B cell (primary cell): ENCODE measurements around the gene RPA3. TPM values are rescaled to one million over a fixed set of nuclear protein-coding genes. Genes with fewer than 3 reads are reported as not detected.

Source experiments
- ATAC-seq: fragments of 200-7000 bp; cut with Tn5 transposase; one replicate; pipeline ENCODE4 v1.10.0; 2021; ENCODE audit warnings: low read depth, mild to moderate bottlenecking, moderate number of reproducible peaks, moderate library complexity
- CTCF ChIA-PET: fragments of 350-600 bp; sonication (Branson Sonifier 250); formaldehyde crosslinking; loops from one replicate; lab custom pipeline; 2021; ENCODE audit warnings: antibody characterized with exemption, inconsistent platforms; lab: Charles Lee
- POLR2A ChIA-PET: fragments of 350-600 bp; sonication (Branson Sonifier 250); formaldehyde crosslinking; loops from one replicate; lab custom pipeline; 2021; ENCODE audit warnings: antibody characterized with exemption; lab: Charles Lee
- DNase-seq: peaks from one replicate; pipeline ENCODE4 v3.0.0; 2013
- H2AFZ ChIP-seq: 2 replicates; pipeline ENCODE4 v1.6.1; 2012; ENCODE audit warnings: mild to moderate bottlenecking, low read depth, low read length; ENCODE audit not compliant: insufficient read depth, poor library complexity, severe bottlenecking
- H3K27ac ChIP-seq, 2 donors: 1 replicate in 1 of 2; 2 replicates in 1 of 2; pipeline ENCODE4 v1.5.1; 2012 to 2013; ENCODE audit warnings: low read length in 2 of 2, mild to moderate bottlenecking in 2 of 2, moderate library complexity in 1 of 2
- H3K27me3 ChIP-seq, 4 experiments: fragments of 200-600 bp in 1 of 4; sonication (generic) in 1 of 4; replicated peaks in 1 of 4; 1 replicate in 2 of 4; 2 replicates in 2 of 4; pipeline versions ENCODE4 v1.6.1 to v1.7.0; 2013 to 2016; ENCODE audit warnings: low read length in 3 of 4, mild to moderate bottlenecking in 2 of 4, mixed read lengths in 1 of 4, moderate library complexity in 1 of 4; ENCODE audit not compliant: insufficient read depth in 4 of 4, control insufficient read depth in 3 of 4; ENCODE audit errors: control extremely low read depth in 1 of 4
- H3K36me3 ChIP-seq, 2 experiments: replicated peaks in 1 of 2; 1 replicate in 1 of 2; 2 replicates in 1 of 2; pipeline versions ENCODE4 v1.6.1 to v1.7.1; 2013; ENCODE audit warnings: low read length in 1 of 2; ENCODE audit not compliant: insufficient read depth in 2 of 2, control insufficient read depth in 1 of 2; ENCODE audit errors: control extremely low read depth in 1 of 2, extremely low read depth in 1 of 2
- H3K4me1 ChIP-seq, 2 donors: fragments of 200-600 bp in 1 of 2; sonication (generic) in 1 of 2; 1 replicate in 1 of 2; 2 replicates in 1 of 2; pipeline versions ENCODE4 v1.5.1 to v1.6.1; 2013 to 2017; ENCODE audit warnings: low read length in 2 of 2; ENCODE audit not compliant: control insufficient read depth in 2 of 2, insufficient read depth in 2 of 2
- H3K4me2 ChIP-seq: replicated peaks from 2 replicates; pipeline ENCODE3; 2012; ENCODE audit warnings: mild to moderate bottlenecking, low read depth, low read length; ENCODE audit not compliant: poor library complexity, severe bottlenecking
- H3K4me3 ChIP-seq, 5 experiments: fragments of 200-600 bp in 1 of 5; sonication (generic) in 1 of 5; 1 replicate in 3 of 5; 2 replicates in 2 of 5; pipeline versions ENCODE4 v1.5.1 to v1.7.0; 2011 to 2016; ENCODE audit warnings: low read length in 4 of 5, mild to moderate bottlenecking in 4 of 5, low read depth in 2 of 5, control low read depth in 1 of 5, moderate library complexity in 1 of 5; ENCODE audit not compliant: insufficient read depth in 1 of 5; ENCODE audit errors: control extremely low read depth in 1 of 5, extremely low read depth in 1 of 5
- H3K79me2 ChIP-seq: fragments of 200-600 bp; sonication (generic); one replicate; pipeline ENCODE4 v1.6.0; 2016; ENCODE audit warnings: low read length; ENCODE audit not compliant: control insufficient read depth, insufficient read depth
- H3K9ac ChIP-seq: fragments of 200-600 bp; sonication (generic); 2 replicates; pipeline ENCODE4 v1.6.1; 2017; ENCODE audit warnings: mild to moderate bottlenecking, low read length, moderate library complexity
- H3K9me3 ChIP-seq, 3 donors: one replicate each; pipeline versions ENCODE4 v1.6.1 to v1.7.1; 2013; ENCODE audit warnings: low read length in 2 of 3; ENCODE audit not compliant: control insufficient read depth in 2 of 3, insufficient read depth in 1 of 3; ENCODE audit errors: control extremely low read depth in 1 of 3
- H4K20me1 ChIP-seq: 2 replicates; pipeline ENCODE4 v1.6.0; 2012; ENCODE audit warnings: mild to moderate bottlenecking, low read length; ENCODE audit not compliant: insufficient read depth, control insufficient read depth, poor library complexity, severe bottlenecking
- H3K27ac Mint-ChIP-seq: one replicate; pipeline ENCODE4 v1.8.0; 2021; ENCODE audit warnings: mixed read lengths
- H3K27me3 Mint-ChIP-seq: one replicate; pipeline ENCODE4 v1.8.0; 2021; ENCODE audit warnings: mixed read lengths
- H3K4me1 Mint-ChIP-seq: one replicate; pipeline ENCODE4 v1.8.0; 2021; ENCODE audit warnings: mixed read lengths
- H3K4me3 Mint-ChIP-seq: one replicate; pipeline ENCODE4 v1.8.0; 2021; ENCODE audit warnings: mixed read lengths
- H3K9me3 Mint-ChIP-seq: one replicate; pipeline ENCODE4 v1.8.0; 2022; ENCODE audit warnings: mixed read lengths; ENCODE audit not compliant: insufficient read depth
- CTCF ChIP-seq: fragments of 200-600 bp; IDR thresholded peaks from one replicate; pipeline ENCODE4 v1.8.0; 2022; ENCODE audit warnings: antibody characterized with exemption, mild to moderate bottlenecking
- EZH2 ChIP-seq: IDR thresholded peaks from 2 replicates; pipeline ENCODE4 v1.6.1; 2012; ENCODE audit warnings: borderline replicate concordance, low read depth, mild to moderate bottlenecking, moderate library complexity, low read length; ENCODE audit not compliant: insufficient read depth, poor library complexity, severe bottlenecking
- WGBS: methylation state at CpG from one replicate; pipeline ENCODE4 v1.1.5; 2013; ENCODE audit warnings: missing lambda C conversion rate; ENCODE audit not compliant: insufficient coverage; 5-methylcytosine and 5-hydroxymethylcytosine counted together
- intact Hi-C: fragments of 100-400 bp; cut with micrococcal nuclease; formaldehyde crosslinking; loops from one replicate; pipeline ENCODE4 v1.10.0; 2022
- polyA plus RNA-seq: library from polyadenylated mRNA; depleted of rRNA; stranded (reverse); fragments of >200 nt; gene quantifications from 2 replicates; pipeline ENCODE4 v1.2.3, GENCODE V29; 2012
- total RNA-seq, 2 donors: library from RNA; stranded (reverse); fragments of 120-200 nt in 1 of 2; gene quantifications; 1 replicate in 1 of 2; 2 replicates in 1 of 2; pipeline versions ENCODE4 v1.2.3 to v1.2.4, GENCODE V29; 2013 to 2022

RPA3 gene
- total and polyA plus RNA-seq, 2 donors (not counting 1 experiment from before 2014, with no cell fraction given), result 25.6 to 49.3 TPM

GRCh38 chr7:7688310-7688709 lies 30.1 kb downstream of the RPA3 start:
- intact Hi-C loops, result no loop called here
- Histone ChIP-seq H3K27me3 (no peaks in the 10 kb centered on the region), H3K79me2 (peaks cover 23% of the 10 kb centered on the region), H3K27ac (no peak overlapping the region), H3K9ac (peak overlapping the region; percentile 15), H2AFZ (no peak overlapping the region), H3K4me1 (peaks cover 4 to 9% of the 10 kb centered on the region in 2 donors), H4K20me1 (no peaks in the 10 kb centered on the region), H3K4me2 (peak overlapping the region; percentile 29), H3K9me3 (no peaks in the 10 kb centered on the region), H3K36me3 (peaks cover 0 to 2% of the 10 kb centered on the region in 2 experiments), H3K4me3 (no peak overlapping the region)
- Mint-ChIP-seq H3K9me3 (no peaks in the 10 kb centered on the region), H3K27ac (peak overlapping the region; percentile 34), H3K27me3 (no peaks in the 10 kb centered on the region), H3K4me3 (peak overlapping the region; percentile 36), H3K4me1 (peaks cover 27% of the 10 kb centered on the region)
- ChIA-PET POLR2A (no interaction called here), CTCF (interaction anchor here (1.0 to 1.5 kb wide), 3 partner anchors 347 to 529 kb away, joined by 3 to 6 read pairs (median 3); no protein-coding TSS in a partner anchor)
- no peak for DNase-seq
- no peak for ATAC-seq
- 34% methylated on average over 2 of the region's 6 CpGs for WGBS
- TF ChIP-seq EZH2, result no peak
- no peak for TF ChIP-seq CTCF

DNA sequence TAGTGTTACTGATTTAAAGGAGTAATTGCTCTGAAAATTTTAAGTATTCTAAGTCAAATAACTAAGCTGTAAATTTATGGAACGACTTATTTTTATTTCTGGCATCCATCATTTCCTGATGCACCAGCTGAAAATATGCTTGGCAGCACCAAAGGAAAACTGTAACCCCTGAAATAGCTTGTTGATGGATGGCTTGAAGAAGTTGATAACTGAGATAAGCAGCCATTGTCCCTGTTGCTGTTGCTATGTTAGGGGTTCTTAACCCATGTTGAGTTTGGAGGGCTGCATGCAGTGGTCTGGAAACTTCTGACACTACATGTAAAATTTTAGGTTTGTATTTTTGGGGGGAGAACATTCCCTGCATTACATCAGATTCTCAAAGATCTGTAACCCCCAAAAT lies 30.6 kb downstream of the RPA3 start:
- H3K27me3 Mint-ChIP-seq, result no peaks in the 10 kb centered on the region
- H3K9me3 Mint-ChIP-seq, result no peaks in the 10 kb centered on the region
- peaks cover 4 to 9% of the 10 kb centered on the region in 2 donors for H3K4me1 ChIP-seq
- peaks cover 0 to 2% of the 10 kb centered on the region in 2 experiments for H3K36me3 ChIP-seq
- TF ChIP-seq EZH2, result no peak
- TF ChIP-seq CTCF, result no peak
- H3K27me3 ChIP-seq, result no peaks in the 10 kb centered on the region
- H3K4me3 ChIP-seq, result no peak overlapping the region
- POLR2A ChIA-PET, result no interaction called here
- no peak for DNase-seq
- H3K9ac ChIP-seq, result no peak overlapping the region
- H3K27ac ChIP-seq, result no peak overlapping the region
- intact Hi-C loops, result no loop called here
- no CpG with 5 or more reads among the region's 1 CpG for WGBS
- CTCF ChIA-PET, result interaction anchor here (1.0 to 1.5 kb wide), 4 partner anchors 348 to 529 kb away, joined by 3 to 6 read pairs (median 4); no protein-coding TSS in a partner anchor
- H3K4me1 Mint-ChIP-seq, result peaks cover 32% of the 10 kb centered on the region
- H3K79me2 ChIP-seq, result peaks cover 26% of the 10 kb centered on the region
- H3K4me3 Mint-ChIP-seq, result peak overlapping the region; percentile 36
- ATAC-seq, result no peak
- H3K4me2 ChIP-seq, result peak overlapping the region; percentile 29
- no peaks in the 10 kb centered on the region for H4K20me1 ChIP-seq
- no peaks in the 10 kb centered on the region for H3K9me3 ChIP-seq
- H3K27ac Mint-ChIP-seq, result no peak overlapping the region
- H2AFZ ChIP-seq, result no peak overlapping the region
